Measurements from ENCODE around the gene RIMS4.
"Not testable (repeated sequence)": the region's sequence is repeated elsewhere in the genome, so short reads cannot be mapped to it uniquely, and the experiment has no call there.

The RIMS4 gene

DNA sequence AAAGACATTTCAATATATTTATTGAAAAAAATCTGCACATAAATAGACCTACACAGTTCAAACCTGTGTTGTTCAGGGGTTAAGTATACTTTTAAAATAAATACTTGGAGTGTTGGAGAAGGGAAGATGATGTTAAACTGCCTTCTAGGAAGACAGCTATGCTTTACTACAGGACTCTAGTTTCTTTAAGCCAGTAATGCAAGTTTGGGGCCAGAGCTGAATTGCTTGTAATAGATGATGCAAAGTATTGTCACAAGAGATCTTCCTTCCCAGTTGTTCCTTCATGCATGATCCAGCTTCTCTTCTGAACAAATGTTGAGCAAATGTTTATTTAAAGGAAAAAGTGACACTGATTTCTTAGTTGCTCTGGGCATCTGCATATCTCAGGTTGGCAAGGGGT lies 20.2 kb upstream of the RIMS4 start:
- no peak for DNase-seq

DNA sequence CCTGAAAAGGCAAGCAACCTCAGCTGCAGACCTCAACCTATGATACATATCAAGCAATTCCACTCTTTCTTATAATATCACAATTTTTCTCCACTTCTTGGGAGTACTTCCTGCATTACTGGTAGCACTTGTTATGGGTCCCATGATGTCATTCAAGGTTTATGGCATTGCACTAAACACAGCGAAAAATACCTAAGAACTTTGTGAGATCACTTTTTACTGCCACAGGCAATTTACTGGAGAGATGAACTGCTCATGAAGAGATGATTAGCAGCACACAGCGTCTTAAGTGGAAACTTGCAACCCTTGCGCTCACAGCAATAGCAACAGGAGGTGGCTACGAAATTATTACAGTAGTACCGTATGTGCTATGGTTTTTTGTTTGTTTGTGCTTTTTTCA lies 19.3 kb upstream of the RIMS4 start:
- no peak for DNase-seq

DNA sequence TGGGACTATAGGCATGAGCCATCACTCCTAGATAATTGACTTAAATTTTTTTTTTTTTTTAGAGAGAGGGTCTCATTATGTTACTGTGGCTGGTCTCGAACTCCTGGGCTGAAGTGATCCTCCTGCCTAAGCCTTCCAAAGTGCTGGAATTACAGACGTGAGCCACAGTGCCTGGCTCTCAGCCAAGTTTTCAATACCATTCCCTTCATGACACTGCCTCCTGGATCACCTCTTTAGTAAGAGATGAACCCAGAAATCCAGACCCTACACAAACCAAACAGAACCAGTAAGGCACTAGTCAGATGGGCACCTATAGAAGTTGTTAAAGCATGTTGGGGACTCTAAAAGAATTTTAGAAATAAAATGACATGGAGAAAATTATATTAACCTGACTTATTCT lies 18.3 kb upstream of the RIMS4 start:
- DNase-seq: no peak

DNA sequence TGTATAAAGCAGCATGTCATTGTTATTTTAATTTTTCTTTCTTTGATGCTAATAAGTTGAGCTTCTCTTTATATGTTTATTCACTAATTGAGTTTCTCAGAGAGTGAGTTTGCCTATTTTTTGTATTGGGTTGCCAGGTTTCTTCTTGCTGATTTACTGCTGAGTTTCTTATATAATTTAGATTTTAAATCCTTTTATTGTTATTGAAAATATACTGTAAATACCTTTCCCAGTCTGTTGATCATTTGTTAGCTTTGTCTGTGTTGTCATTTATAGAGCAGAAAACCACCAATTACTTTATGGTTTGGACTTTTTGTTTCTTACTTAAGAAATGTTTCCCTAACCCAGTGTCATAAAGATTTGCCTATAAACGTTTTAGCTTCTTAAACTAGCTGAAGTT lies 17.1 kb upstream of the RIMS4 start:
- DNase-seq: no peak

DNA sequence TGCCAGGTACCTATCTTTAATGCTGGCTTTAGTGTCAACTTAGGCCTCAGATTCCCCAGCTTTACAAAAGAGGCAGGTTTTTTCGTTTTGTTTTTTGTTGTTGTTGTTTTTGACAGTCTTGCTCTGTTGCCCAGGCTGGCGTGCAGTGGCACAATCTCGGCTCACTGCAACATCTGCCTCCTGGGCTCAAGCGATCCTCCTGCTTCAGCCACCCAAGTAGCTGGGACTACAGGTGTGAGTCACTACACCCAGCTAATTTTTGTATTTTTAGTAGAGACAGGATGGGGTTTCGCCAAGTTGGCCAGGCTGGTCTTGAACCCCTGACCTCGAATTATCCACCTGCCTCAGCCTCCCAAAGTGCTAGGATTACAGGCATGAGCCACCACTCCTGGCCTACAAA lies 11.2 kb upstream of the RIMS4 start:
- DNase-seq: not testable (repeated sequence)

DNA sequence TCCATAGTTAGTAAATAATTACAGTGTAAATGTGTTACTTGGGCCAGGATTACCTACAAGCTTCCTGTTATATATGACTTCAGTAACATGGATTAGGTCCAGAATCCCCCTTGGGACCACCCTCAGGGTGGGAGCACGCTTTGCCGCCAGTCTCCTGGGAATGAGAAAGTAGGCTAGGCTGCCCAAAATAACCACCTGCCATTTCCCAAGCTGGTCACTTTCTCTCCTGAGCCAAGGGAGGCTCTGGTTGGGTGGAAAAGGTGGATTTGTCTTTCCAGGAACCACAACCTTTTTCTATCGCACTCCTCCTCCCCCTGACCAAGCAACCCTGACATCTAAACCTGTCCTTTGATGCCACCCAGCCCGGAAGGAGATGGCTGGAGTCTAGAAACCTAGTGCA lies 9.6 kb upstream of the RIMS4 start:
- DNase-seq: no peak

DNA sequence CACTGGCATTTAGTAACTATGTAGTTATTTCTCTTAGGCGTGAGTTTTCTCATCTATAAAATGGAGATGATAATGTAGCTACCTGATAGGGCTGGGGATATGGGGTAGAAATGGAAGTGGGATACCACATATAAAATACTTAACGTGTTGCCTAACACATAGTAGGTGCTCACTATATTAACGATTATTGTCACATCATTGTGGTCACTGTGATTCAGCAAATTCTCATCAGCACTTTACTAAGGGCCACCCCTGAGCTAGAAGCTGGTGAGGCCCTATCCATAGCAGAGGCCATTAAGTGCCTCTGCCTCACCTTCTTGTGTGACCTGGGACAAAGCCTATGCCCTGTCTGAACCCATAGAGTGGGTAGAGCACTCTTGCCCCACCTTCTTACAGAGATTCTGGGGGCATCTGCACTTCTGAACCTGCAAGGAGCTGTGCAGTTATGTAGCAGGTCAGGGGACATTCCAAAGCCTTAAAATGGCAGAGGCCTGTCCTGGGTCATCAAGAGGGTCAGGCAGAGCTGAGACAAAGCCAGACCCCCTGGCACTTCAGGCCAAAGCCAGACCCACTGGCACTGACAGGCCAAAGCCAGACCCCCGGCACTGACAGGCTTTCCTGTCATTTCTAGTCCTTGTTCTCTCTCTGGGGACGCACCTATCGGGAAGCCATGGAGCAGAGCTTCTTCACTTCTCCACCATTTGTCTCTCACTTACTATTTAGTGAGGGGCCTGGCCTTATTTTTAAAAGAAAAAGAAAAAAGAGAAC lies 7.0 kb upstream of the RIMS4 start:
- no peak for DNase-seq

DNA sequence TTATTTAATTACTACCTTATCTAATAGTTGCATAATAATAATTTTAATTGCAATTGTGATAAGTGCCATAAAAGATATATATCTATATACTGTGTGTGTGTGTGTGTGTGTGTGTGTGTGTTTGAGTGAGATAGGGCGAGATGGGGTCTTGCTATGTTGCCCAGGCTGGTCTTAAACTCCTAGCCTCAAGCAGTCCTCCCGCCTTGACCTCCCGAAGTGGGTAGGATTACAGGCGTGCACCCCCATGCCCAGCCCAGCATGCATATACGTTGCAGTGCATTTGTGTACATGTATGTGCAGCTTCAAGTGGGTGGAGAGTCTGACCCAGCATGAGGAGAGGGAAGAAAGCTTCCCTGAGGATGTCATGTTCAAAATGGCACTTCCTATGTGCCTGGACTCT lies 4.6 kb upstream of the RIMS4 start:
- no peak for DNase-seq

DNA sequence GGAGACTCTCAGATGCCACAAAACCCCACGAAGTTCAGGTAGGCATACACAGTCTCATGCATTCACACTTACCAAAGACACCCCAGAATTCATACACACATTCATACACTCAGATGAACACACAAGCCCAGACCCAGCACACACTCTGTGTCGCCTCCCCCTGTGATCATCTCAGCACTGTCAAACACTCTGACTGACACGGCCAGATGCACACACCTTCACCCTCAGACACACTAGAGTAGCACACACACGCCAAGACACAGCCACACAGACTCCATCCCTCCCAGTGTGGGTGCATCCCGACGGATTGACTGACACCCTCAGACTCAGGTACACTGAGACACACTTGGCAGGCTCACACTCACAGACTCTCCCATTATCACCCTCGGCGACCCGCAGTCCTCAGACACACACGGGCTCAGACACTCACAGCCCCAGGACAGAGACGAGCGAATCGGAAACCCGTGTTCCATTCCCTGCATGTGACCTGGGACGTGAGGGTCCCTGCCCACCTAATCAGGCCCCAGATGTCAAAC lies 872 bp upstream of the RIMS4 start:
- DNase-seq: no peak

DNA sequence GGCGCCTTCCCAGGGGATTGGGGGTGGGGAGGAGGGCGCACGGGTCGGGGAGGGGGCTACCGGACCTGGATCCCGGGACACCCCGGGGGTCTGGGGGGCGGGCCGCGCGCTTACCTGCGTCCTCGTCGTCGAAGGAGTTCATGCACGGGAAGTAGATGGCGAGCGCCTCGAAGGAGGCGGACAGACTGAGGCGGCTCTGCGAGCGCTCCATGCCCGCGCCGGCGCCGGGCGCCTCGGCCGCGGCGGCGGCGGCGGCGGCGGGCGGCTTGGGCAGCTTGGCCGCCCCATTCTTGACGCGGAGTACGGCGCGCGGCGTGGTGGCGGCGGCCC lies 320 bp downstream of the RIMS4 start:
- no peak for DNase-seq

DNA sequence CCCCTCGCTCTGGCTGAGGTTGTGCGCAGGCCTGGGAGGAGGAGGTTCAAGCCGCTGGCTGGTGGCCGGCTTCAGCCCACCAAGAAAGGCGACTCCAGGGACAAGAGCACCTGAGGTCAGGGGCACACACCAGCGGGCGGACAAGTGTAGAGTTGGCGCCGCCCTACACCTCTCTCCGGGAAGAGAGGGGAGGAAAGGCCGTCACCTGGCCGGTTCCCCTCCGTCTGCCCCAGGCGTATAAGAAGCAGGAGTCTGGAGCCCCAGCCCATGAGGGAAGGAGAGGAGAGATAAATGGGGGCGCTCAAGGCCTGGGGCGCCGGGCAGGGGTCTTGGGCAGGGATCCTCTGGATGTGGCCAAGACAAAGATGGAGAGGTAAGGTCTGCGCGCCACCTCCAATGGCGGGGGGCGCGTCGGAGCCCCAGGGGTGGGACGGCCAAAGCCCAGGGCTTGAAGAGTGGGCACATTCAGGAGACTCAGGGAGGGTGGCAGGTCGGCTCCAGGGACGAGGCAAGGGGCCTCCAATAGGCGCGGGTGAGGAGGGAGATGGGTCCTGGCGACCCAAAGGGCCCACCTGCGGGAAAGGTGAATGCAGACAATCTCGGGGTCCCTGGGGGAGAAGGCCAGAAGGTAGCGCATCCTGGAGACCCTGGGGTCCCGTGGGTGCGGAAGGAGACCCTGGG lies 826 bp downstream of the RIMS4 start:
- no peak for DNase-seq

DNA sequence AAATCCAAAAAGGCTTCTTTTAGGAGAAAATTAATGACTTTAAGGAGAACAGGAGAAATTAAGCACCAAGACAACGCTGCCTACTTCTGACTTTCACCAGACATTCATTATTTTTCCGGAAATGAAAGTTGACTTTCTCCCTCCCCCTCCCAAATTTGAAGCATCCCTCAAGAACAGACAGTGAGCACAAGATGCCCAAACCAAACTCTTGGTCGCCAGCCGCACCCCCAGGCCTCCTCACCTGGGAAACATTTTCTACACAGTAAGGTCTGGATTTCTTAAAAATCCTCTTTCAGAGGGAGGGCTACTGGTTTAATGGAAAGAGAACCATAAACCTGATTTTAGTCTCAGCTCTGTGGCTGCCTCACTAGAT lies 2.7 kb downstream of the RIMS4 start:
- no peak for DNase-seq

DNA sequence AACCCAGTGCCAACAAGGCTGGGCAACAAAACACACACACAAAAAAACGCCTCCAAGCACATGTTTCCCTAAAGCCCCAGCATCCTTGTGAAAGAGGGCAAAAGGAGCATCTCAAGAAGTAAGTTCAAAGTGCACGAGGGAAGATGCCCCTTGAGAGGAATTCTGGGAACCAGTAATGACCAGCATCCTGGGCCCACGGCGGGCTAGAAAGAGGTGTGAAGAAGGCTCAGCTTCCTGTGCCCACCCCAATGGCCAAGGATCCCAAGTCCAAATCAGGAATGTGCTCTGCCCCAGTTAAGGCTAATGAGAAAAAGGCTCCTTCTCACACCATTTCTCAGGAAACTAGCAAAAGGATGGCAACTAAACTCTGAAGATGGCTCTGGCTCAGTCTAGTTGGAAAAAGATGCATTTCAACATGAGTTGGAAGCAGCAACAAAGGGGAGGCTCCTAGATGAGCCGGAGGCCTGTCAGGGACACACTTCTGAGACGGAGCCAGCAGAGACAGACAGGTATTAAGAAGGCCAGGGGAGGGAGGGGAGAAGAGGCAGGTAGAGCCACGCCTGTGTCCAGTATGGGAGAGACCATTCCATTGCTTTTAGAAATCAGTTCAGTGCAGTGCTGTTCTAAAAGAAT lies 3.2 kb downstream of the RIMS4 start:
- DNase-seq: no peak

DNA sequence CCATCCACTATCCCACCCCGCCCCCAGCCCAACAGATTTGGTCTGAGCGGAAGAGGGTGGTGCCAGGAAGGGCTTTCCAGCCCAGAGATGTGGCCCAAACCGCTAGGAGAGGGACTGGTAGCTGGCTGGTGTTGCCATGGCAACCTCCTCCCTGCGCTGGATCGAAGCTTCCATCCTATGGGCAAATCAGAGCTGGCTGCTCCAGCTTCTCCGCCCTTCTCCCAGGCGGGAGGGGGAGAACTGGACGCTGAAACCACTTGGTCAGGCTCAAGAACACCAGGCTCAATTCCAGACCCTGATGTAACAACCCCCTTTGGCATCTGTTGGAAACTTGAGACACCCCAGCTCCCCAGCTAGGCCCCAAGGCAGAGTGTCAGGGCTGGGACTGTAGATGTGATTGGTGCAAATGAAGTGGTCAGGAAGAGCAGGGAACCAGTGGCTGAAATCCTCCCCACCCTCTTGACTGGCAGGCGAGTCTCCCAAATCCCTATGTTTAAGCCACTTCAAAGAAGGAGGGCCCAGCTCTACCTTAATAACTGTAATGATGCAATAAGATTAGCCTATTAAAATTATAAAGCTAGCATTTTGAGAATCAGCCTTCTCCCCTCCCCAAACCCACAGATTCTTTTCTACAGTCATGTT lies 4.2 kb downstream of the RIMS4 start:
- DNase-seq: peak; percentile 13

DNA sequence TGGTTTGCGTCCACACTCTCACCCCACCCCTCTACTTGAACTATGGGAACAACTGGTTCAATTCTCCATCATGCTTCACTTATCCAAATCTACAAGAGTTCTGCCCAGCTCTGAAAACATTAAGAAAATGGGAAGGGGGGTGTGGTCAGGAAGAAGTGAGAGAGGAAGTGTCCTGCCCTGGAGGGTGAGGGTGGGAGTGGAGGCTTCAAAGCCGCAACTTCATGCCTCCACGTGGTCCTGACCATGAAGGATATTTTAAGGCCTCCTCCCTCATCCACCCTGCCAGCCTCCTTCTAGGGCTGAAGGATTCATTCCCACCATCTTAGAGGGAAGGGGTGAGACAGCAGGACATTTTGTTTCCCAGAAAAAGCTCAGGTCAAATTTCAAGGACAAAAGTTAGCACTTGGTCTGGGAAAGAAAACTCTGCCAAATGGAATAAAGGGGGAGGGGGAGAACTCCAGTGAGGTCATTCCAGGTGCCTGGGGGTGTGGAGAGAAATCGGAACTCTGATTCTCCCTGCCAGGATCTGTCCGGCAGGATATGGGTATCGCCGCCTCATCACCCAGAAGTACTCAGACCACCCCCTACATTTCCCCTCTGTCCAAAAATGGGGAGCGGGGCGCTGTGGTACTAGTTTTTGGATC lies 4.9 kb downstream of the RIMS4 start:
- DNase-seq: no peak

DNA sequence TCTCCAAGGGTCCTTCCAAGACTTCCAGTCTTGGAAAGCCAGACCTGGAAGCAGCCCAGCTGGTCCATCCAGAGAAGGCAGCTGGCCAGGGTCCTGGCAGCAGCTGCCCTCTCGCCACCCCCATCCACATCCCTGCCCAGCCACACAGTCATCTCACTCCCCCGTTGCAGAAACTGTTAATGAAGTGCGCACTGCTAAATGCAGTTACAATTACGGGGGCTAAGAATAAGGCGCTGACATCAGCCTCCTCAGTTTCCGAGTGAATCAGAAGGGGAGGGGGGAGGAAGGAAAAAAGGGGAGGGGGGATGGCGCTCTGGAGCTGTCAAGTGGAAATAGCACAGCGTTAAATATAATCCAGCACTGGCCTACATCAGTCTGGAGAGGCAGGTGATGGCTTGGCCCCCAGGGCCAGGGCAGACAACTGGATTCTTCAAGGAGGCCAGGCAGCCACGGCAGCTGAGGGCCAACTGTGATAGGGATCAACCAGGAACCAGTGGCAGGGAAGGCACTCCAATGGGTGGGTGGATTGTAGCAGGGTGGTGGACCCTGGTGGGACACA lies 6.9 kb downstream of the RIMS4 start:
- DNase-seq: no peak

DNA sequence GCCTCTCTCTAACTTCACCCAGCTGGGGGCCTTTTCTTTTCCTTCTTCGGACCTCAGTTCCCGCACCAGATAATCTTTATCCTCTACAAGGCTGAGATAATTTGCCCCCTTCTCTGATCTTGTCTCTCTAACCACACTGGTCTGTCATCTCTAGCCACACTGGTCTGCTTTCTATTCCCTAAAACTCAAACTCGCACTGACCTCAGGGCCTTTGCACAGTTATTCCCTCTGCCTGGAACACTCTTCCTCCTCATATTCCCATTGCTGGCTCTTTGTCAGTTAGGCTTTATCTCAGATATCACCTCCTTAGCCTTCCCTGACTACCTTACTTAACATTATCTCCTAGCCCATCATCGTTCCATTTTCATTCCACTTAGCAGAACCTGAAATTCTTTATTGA lies 7.6 kb downstream of the RIMS4 start:
- DNase-seq: no peak

DNA sequence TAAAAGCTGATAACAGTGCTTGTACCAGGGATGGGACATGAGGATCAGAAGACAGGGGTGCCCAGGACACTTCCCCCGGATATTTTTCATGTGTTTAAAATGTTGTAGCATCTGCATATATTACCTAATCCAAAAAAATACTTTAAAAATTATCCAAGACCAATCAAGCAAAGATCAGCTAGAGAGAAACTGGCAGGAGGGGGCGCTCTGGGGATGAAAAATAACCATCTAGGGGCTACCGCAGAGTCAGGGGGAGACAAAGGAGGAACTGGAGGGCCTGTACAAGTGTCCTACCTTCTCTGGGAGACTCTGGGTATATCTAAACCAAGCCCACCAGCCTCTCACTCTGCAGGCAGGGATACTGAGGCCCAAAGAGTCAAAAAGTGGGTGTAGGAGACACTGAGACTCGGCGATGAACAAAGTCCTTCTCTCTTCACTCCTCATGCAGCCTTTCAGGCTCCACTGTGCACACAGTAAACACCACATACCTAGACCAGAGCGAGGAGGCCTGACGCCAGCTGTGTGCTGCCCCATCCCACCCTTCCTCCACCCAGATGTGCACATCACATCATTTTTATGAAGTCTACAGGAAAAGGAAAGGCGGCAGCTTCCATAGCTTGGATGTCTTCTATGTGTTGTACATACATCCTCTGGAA lies 9.8 kb downstream of the RIMS4 start:
- no peak for DNase-seq

DNA sequence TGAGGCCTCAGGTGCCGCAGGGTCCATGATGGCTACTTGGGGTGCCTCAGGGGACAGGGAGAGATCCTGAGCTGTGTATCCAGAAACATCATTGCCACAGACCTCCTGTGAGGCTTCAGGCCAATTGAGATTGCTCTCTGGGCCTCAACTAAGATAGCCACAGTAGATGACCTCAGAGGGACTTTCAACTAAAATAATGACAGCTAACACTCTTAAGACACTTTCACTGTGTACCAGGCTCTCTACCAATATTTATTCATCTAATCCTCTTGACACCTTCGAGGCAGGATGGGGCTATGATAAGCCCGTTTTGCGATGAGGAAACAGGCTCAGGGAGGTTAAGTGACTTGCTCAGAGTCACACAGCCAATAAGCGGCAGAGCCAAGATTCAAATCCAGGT lies 10.7 kb downstream of the RIMS4 start:
- DNase-seq: no peak

DNA sequence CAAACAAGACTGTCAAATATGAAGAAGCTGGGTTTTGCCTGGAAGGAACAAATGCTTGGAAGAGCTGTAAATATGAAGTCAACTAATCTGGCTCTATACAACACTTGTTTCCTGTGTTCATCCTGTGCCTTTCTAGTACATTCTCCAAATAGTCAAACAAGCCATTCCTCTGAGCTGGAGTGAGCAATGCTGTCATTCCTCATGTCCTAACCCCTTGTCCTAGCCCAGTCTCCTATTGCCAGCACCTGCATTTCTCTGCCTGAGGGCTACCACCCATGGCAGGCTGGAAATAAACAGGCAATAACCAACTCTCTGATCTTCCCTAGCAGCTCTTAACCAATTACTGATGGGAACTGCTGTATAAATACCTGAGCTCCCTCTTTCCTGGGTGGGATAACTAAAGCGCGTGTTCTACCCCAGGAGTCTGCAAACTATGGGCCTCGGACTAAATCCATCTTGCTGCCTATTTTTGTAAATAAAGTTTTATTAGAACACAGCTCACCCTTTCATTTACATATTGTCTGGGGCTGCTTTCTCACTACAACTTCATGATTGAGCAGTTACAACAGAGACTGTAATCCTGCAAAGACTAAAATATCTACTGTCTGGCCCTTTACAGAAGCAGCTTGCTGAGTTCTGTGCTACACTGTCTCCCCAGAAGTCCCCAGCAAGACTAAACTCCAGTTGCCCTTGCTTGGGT lies 13.4 kb downstream of the RIMS4 start:
- DNase-seq: no peak

DNA sequence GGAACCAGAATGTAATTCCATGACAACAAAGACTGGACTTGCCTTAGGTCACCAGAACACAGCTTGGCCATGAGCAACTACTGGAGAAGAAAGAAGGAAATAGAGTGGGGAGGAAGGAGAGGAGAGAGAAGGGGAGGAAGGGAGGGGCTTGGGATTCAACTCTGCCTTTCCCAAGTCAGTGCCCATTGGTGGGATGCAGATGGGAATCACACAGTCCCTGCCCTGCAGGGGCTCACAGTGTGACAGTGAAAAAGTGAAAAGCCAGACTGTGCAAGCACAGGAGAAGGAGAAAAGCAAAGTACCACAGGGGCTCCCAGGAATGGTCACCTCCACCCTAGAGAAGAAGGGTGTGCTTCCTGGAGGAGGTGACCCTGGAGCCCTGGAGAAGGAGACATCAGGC lies 14.0 kb downstream of the RIMS4 start:
- no peak for DNase-seq
